ENCODE results near the gene SLC25A47.

SLC25A47 gene, protein sequence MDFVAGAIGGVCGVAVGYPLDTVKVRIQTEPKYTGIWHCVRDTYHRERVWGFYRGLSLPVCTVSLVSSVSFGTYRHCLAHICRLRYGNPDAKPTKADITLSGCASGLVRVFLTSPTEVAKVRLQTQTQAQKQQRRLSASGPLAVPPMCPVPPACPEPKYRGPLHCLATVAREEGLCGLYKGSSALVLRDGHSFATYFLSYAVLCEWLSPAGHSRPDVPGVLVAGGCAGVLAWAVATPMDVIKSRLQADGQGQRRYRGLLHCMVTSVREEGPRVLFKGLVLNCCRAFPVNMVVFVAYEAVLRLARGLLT

GRCh38 chr14:100323121-100323941, at the start of gene SLC25A47:
Gene SLC25A47, plus strand, starts transcription at chr14:100323339. Its CDS starts 76 bp downstream, at chr14:100323415.
- Histone ChIP-seq H3K9me3 (ENCODE audit: insufficient read depth, low read length) (no peaks in the 10 kb centered on the region), H3K9ac (ENCODE audit: insufficient read length, low read depth) (peak within 1 kb of the TSS; percentile 21), H3K36me3 (ENCODE audit: insufficient read depth, insufficient read length, low read length) (no peaks in the 10 kb centered on the region), H3K4me3 (ENCODE audit: insufficient read length, low read depth) (no peak within 1 kb of the TSS), H3K4me1 (ENCODE audit: insufficient read depth, insufficient read length) (peaks cover 1% of the 10 kb centered on the region), H3K27me3 (ENCODE audit: insufficient read depth, insufficient read length) (no peaks in the 10 kb centered on the region)
- DNase-seq (ENCODE audit: low read depth, low spot score) = no peak
- TF ChIP-seq YY1 (IDR thresholded peaks at IDR 0.05; ENCODE audit: insufficient read depth, insufficient read length) (no peak), ZNF274 (IDR thresholded peaks at IDR 0.05; ENCODE audit: low read depth, low read length) (no peak), SUZ12 (IDR thresholded peaks at IDR 0.05; ENCODE audit: extremely low read depth, insufficient read depth, insufficient read length) (no peak)

- no peaks in the 10 kb centered on the region for H3K4me1 ChIP-seq (ENCODE audit: insufficient read depth, insufficient read length)
- H3K9ac ChIP-seq (ENCODE audit: insufficient read length, low read depth) = no peak overlapping the region
- no peak overlapping the region for H3K4me3 ChIP-seq (ENCODE audit: insufficient read length, low read depth)
- TF ChIP-seq SUZ12 (IDR thresholded peaks at IDR 0.05; ENCODE audit: extremely low read depth, insufficient read depth, insufficient read length) = no peak
- no peak for TF ChIP-seq ZNF274 (IDR thresholded peaks at IDR 0.05; ENCODE audit: low read depth, low read length)
- TF ChIP-seq YY1 (IDR thresholded peaks at IDR 0.05; ENCODE audit: insufficient read depth, insufficient read length) = no peak
- no peaks in the 10 kb centered on the region for H3K27me3 ChIP-seq (ENCODE audit: insufficient read depth, insufficient read length)
- H3K36me3 ChIP-seq (ENCODE audit: insufficient read depth, insufficient read length, low read length) = peaks cover 43% of the 10 kb centered on the region
- DNase-seq (ENCODE audit: low read depth, low spot score) = no peak
- no peaks in the 10 kb centered on the region for H3K9me3 ChIP-seq (ENCODE audit: insufficient read depth, low read length)
These were observed 48.9 kb upstream of the SLC25A47 start for GRCh38 chr14:100274250-100274649.

DNA sequence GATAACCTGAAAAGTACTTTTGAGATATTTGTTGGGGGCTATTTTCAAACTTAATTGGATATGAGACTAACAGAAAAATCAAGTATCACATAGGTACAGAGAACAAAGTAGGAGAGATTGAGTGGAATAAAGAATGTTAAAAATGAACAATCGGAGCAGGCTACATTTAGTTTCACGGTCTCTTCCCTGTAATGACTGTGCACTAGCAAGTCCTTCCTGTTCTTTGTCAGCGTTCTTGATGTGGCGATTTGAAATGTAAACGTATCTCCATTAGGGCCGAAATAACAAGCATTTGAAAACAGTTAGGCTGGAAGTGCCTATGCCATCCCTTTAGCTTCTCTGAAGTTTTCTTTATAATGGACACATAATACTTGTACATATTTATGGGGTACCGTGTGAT, 47.9 kb upstream of the SLC25A47 start:
- Histone ChIP-seq H3K9me3 (ENCODE audit: insufficient read depth, low read length) (no peaks in the 10 kb centered on the region), H3K27me3 (ENCODE audit: insufficient read depth, insufficient read length) (no peaks in the 10 kb centered on the region), H3K4me1 (ENCODE audit: insufficient read depth, insufficient read length) (no peaks in the 10 kb centered on the region), H3K9ac (ENCODE audit: insufficient read length, low read depth) (no peak overlapping the region), H3K36me3 (ENCODE audit: insufficient read depth, insufficient read length, low read length) (peaks cover 49% of the 10 kb centered on the region), H3K4me3 (ENCODE audit: insufficient read length, low read depth) (no peak overlapping the region)
- TF ChIP-seq ZNF274 (IDR thresholded peaks at IDR 0.05; ENCODE audit: low read depth, low read length) = no peak
- no peak for TF ChIP-seq YY1 (IDR thresholded peaks at IDR 0.05; ENCODE audit: insufficient read depth, insufficient read length)
- TF ChIP-seq SUZ12 (IDR thresholded peaks at IDR 0.05; ENCODE audit: extremely low read depth, insufficient read depth, insufficient read length) = no peak
- DNase-seq (ENCODE audit: low read depth, low spot score) = no peak

DNA sequence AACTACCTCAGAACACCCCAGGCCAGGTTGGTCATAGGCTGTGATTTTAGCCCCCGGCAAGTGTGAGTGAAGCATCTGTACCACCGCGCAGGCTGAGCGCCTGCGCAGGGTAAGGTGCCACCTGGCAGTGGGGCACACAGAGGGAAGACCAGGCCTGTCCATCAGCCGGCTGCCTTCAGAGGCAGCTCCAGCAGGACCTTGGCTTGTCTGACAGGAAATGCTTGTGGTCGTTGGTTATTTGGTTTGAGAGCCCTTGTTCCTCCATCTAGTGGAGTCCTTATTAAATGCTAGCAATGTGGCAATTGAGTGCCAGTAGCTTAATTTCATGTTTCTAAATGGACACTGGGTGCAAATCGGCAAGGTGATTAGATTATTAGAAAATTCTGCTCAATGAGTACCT, 44.4 kb upstream of the SLC25A47 start:
- Histone ChIP-seq H3K4me1 (ENCODE audit: insufficient read depth, insufficient read length) (peaks cover 3% of the 10 kb centered on the region), H3K36me3 (ENCODE audit: insufficient read depth, insufficient read length, low read length) (peaks cover 55% of the 10 kb centered on the region), H3K27me3 (ENCODE audit: insufficient read depth, insufficient read length) (no peaks in the 10 kb centered on the region), H3K9ac (ENCODE audit: insufficient read length, low read depth) (no peak overlapping the region), H3K4me3 (ENCODE audit: insufficient read length, low read depth) (no peak overlapping the region), H3K9me3 (ENCODE audit: insufficient read depth, low read length) (no peaks in the 10 kb centered on the region)
- DNase-seq (ENCODE audit: low read depth, low spot score) = no peak
- TF ChIP-seq SUZ12 (IDR thresholded peaks at IDR 0.05; ENCODE audit: extremely low read depth, insufficient read depth, insufficient read length) (no peak), ZNF274 (IDR thresholded peaks at IDR 0.05; ENCODE audit: low read depth, low read length) (no peak)

- no peak overlapping the region for H3K4me3 ChIP-seq (ENCODE audit: insufficient read length, low read depth)
- H3K9me3 ChIP-seq (ENCODE audit: insufficient read depth, low read length) = no peaks in the 10 kb centered on the region
- H3K27me3 ChIP-seq (ENCODE audit: insufficient read depth, insufficient read length) = no peaks in the 10 kb centered on the region
- H3K36me3 ChIP-seq (ENCODE audit: insufficient read depth, insufficient read length, low read length) = peaks cover 53% of the 10 kb centered on the region
- H3K9ac ChIP-seq (ENCODE audit: insufficient read length, low read depth) = no peak overlapping the region
- no peak for TF ChIP-seq YY1 (IDR thresholded peaks at IDR 0.05; ENCODE audit: insufficient read depth, insufficient read length)
- no peak for TF ChIP-seq SUZ12 (IDR thresholded peaks at IDR 0.05; ENCODE audit: extremely low read depth, insufficient read depth, insufficient read length)
- TF ChIP-seq ZNF274 (IDR thresholded peaks at IDR 0.05; ENCODE audit: low read depth, low read length) = no peak
- no peak for DNase-seq (ENCODE audit: low read depth, low spot score)
- peaks cover 3% of the 10 kb centered on the region for H3K4me1 ChIP-seq (ENCODE audit: insufficient read depth, insufficient read length)
These were observed 44.0 kb upstream of the SLC25A47 start for GRCh38 chr14:100279133-100279532.

- no peaks in the 10 kb centered on the region for H3K9me3 ChIP-seq (ENCODE audit: insufficient read depth, low read length)
- H3K36me3 ChIP-seq (ENCODE audit: insufficient read depth, insufficient read length, low read length) = peaks cover 50% of the 10 kb centered on the region
- no peaks in the 10 kb centered on the region for H3K27me3 ChIP-seq (ENCODE audit: insufficient read depth, insufficient read length)
- H3K9ac ChIP-seq (ENCODE audit: insufficient read length, low read depth) = no peak overlapping the region
- H3K4me3 ChIP-seq (ENCODE audit: insufficient read length, low read depth) = no peak overlapping the region
- H3K4me1 ChIP-seq (ENCODE audit: insufficient read depth, insufficient read length) = peaks cover 4% of the 10 kb centered on the region
- TF ChIP-seq SUZ12 (IDR thresholded peaks at IDR 0.05; ENCODE audit: extremely low read depth, insufficient read depth, insufficient read length) (no peak), YY1 (IDR thresholded peaks at IDR 0.05; ENCODE audit: insufficient read depth, insufficient read length) (no peak), ZNF274 (IDR thresholded peaks at IDR 0.05; ENCODE audit: low read depth, low read length) (no peak)
- no peak for DNase-seq (ENCODE audit: low read depth, low spot score)
These were observed 43.6 kb upstream of the SLC25A47 start for GRCh38 chr14:100279563-100279962.

Measured in NT2/D1 (cell line).